ENCODE data around the gene TRMT2A. TPM values are rescaled to one million over a fixed set of nuclear protein-coding genes. Genes with fewer than 3 reads are reported as not detected.

Gene TRMT2A
- total RNA-seq, 4 donors from 2014 or later, result 16.9 to 38.0 (median 28.2) TPM

- ATAC-seq (peak; percentile 81 to 83), DNase-seq (peak; percentile 81 to 87)
Observed at GRCh38 chr22:20130731-20131596, 13.9 kb upstream of the TRMT2A start.

GRCh38 chr22:20130319-20130718 is 13.3 kb upstream of the TRMT2A start:
- ATAC-seq, result no peak
- peak overlapping the region in 2 of 4 donors; percentile 93 to 100 for H3K4me3 ChIP-seq
- intact Hi-C loops (cut with DNase I; ENCODE audit: low total_unique reads), result loop anchor here (1.0 to 5.0 kb wide), 2 partner anchors 50 to 108 kb away; partner anchors contain the start of genes DGCR8 and TANGO2

More at GRCh38 chr22:20130731-20131596, 13.9 kb upstream of the TRMT2A start:
- H3K4me1 ChIP-seq, result peaks cover 26 to 50% of the 10 kb centered on the region in 2 donors
- H3K9me3 ChIP-seq, result no peaks in the 10 kb centered on the region
- peak overlapping the region; percentile 78 to 100 (median 95) for H3K4me3 ChIP-seq
- in situ Hi-C loops (cut with MboI; ENCODE audit: low sequenced_read_pairs in 4 of 4), result no loop called here
- intact Hi-C loops (cut with DNase I; ENCODE audit: low total_unique reads), result loop anchor here (1.0 to 5.0 kb wide), 3 partner anchors 14 to 109 kb away; partner anchors contain the start of genes DGCR8, TANGO2 and TRMT2A
- H3K27ac ChIP-seq, result peak overlapping the region; percentile 94 to 99 (median 98)
- TF ChIP-seq, protein P1, sequence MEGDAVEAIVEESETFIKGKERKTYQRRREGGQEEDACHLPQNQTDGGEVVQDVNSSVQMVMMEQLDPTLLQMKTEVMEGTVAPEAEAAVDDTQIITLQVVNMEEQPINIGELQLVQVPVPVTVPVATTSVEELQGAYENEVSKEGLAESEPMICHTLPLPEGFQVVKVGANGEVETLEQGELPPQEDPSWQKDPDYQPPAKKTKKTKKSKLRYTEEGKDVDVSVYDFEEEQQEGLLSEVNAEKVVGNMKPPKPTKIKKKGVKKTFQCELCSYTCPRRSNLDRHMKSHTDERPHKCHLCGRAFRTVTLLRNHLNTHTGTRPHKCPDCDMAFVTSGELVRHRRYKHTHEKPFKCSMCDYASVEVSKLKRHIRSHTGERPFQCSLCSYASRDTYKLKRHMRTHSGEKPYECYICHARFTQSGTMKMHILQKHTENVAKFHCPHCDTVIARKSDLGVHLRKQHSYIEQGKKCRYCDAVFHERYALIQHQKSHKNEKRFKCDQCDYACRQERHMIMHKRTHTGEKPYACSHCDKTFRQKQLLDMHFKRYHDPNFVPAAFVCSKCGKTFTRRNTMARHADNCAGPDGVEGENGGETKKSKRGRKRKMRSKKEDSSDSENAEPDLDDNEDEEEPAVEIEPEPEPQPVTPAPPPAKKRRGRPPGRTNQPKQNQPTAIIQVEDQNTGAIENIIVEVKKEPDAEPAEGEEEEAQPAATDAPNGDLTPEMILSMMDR (IDR thresholded peaks at IDR 0.05 in 4 of 5, conservative IDR thresholded peaks at IDR 0.05 in 1 of 5), result no peak
- TF ChIP-seq POLR2A (IDR thresholded peaks at IDR 0.05), result peak in 1 of 2 donors; percentile 22
- H3K27me3 ChIP-seq, result no peaks in the 10 kb centered on the region
- H3K36me3 ChIP-seq, result peaks cover 0 to 14% of the 10 kb centered on the region in 2 donors

GRCh38 chr22:20129747-20130014 is 12.7 kb upstream of the TRMT2A start:
- Histone ChIP-seq H3K4me1 (peaks cover 23 to 42% of the 10 kb centered on the region in 2 donors), H3K4me3 (no peak overlapping the region), H3K27me3 (no peaks in the 10 kb centered on the region), H3K27ac (peak overlapping the region in 1 of 4 donors; percentile 99), H3K9me3 (no peaks in the 10 kb centered on the region), H3K36me3 (peaks cover 0 to 22% of the 10 kb centered on the region in 2 donors)
- ATAC-seq, result no peak
- intact Hi-C loops (cut with DNase I; ENCODE audit: low total_unique reads), result loop anchor here (1.0 to 5.0 kb wide), 3 partner anchors 49 to 157 kb away; partner anchors contain the start of genes DGCR8 and TANGO2
- TF ChIP-seq, protein P1 (IDR thresholded peaks at IDR 0.05 in 4 of 5, conservative IDR thresholded peaks at IDR 0.05 in 1 of 5), result no peak
- TF ChIP-seq POLR2A (IDR thresholded peaks at IDR 0.05), result no peak
- no peak for DNase-seq
- in situ Hi-C loops (cut with MboI; ENCODE audit: low sequenced_read_pairs in 4 of 4), result no loop called here

More at GRCh38 chr22:20130319-20130718, 13.3 kb upstream of the TRMT2A start:
- DNase-seq, result no peak
- Histone ChIP-seq H3K9me3 (no peaks in the 10 kb centered on the region), H3K27me3 (no peaks in the 10 kb centered on the region), H3K36me3 (peaks cover 0 to 21% of the 10 kb centered on the region in 2 donors), H3K27ac (peak overlapping the region in 3 of 4 donors; percentile 98 to 99 (median 98)), H3K4me1 (peaks cover 27 to 48% of the 10 kb centered on the region in 2 donors)
- in situ Hi-C loops (cut with MboI; ENCODE audit: low sequenced_read_pairs in 4 of 4), result no loop called here
- TF ChIP-seq POLR2A (IDR thresholded peaks at IDR 0.05), result no peak
- TF ChIP-seq, protein P1 (IDR thresholded peaks at IDR 0.05 in 4 of 5, conservative IDR thresholded peaks at IDR 0.05 in 1 of 5), result no peak

- intact Hi-C loops (cut with DNase I; ENCODE audit: low total_unique reads) (loop anchor here (5.0 kb wide), 1 partner anchor 157 kb away; no protein-coding TSS in a partner anchor), in situ Hi-C loops (cut with MboI; ENCODE audit: low sequenced_read_pairs in 4 of 4) (no loop called here)
- Histone ChIP-seq H3K36me3 (peaks cover 0 to 22% of the 10 kb centered on the region in 2 donors), H3K27ac (peak overlapping the region in 1 of 4 donors; percentile 99), H3K4me3 (no peak overlapping the region), H3K9me3 (no peaks in the 10 kb centered on the region), H3K4me1 (peaks cover 23 to 36% of the 10 kb centered on the region in 2 donors), H3K27me3 (no peaks in the 10 kb centered on the region)
- TF ChIP-seq POLR2A (IDR thresholded peaks at IDR 0.05), result no peak
- TF ChIP-seq, protein P1 (IDR thresholded peaks at IDR 0.05 in 4 of 5, conservative IDR thresholded peaks at IDR 0.05 in 1 of 5), result peak; percentile 37 to 45 (median 39)
- peak in 1 of 2 donors; percentile 45 for DNase-seq
- ATAC-seq, result no peak
Observed at GRCh38 chr22:20128902-20129746, 12.1 kb upstream of the TRMT2A start.
